Thyroid gland (tissue), 4 donors: ENCODE measurements around the gene PLA2G12B. TPM values are rescaled to one million over a fixed set of nuclear protein-coding genes. Genes with fewer than 3 reads are reported as not detected.

Experiments
- DNase-seq, 2 donors: peaks; one replicate each; pipeline ENCODE4 v3.0.0-alpha.2; 2019
- H3K27ac ChIP-seq, 3 donors: fragments of 200-600 bp; sonication (generic); 1 replicate in 2 of 3; 2 replicates in 1 of 3; pipeline ENCODE4 v1.5.1; 2016 to 2019; ENCODE audit warnings: mild to moderate bottlenecking in 1 of 3, moderate library complexity in 1 of 3
- H3K27me3 ChIP-seq: fragments of 200-600 bp; sonication (generic); one replicate; pipeline ENCODE4 v1.5.1; 2019
- H3K36me3 ChIP-seq, 2 donors: fragments of 200-600 bp; sonication (generic); one replicate each; pipeline ENCODE4 v1.5.1; 2016 to 2019
- H3K4me1 ChIP-seq, 2 donors: fragments of 200-600 bp; sonication (generic); one replicate each; pipeline ENCODE4 v1.5.1; 2017 to 2019
- H3K4me3 ChIP-seq, 3 donors: fragments of 200-600 bp; sonication (generic); replicated peaks in 1 of 3; 1 replicate in 2 of 3; 2 replicates in 1 of 3; pipeline ENCODE4 v1.5.1; 2016; ENCODE audit warnings: mild to moderate bottlenecking in 1 of 3
- H3K9me3 ChIP-seq: fragments of 200-600 bp; sonication (generic); one replicate; pipeline ENCODE4 v1.5.1; 2017
- POLR2A ChIP-seq, 2 donors: fragments of 450-650 bp; IDR thresholded peaks; one replicate each; pipeline ENCODE4 v1.6.1; 2017; ENCODE audit warnings: antibody characterized with exemption in 2 of 2, mild to moderate bottlenecking in 2 of 2, moderate library complexity in 1 of 2
- WGBS, 2 donors: methylation state at CpG; one replicate each; pipeline ENCODE4 v1.1.5; 2017; 5-methylcytosine and 5-hydroxymethylcytosine counted together
- intact Hi-C: fragments of 100-400 bp; cut with DNase I; formaldehyde crosslinking; loops from one replicate; pipeline ENCODE4 v1.15.1; 2023
- total RNA-seq, 4 donors: library from RNA; depleted of rRNA; stranded (reverse); fragments of >200 nt; gene quantifications; one replicate each; pipeline ENCODE4 v1.2.3, GENCODE V29; 2016
- TF ChIP-seq, protein P1 (sequence below), 6 experiments: fragments of 200-600 bp in 3 of 6; fragments of 450-650 bp in 3 of 6; sonication (generic) in 3 of 6; IDR thresholded peaks; one replicate each; pipeline ENCODE4 v1.5.1; 2016 to 2019; ENCODE audit warnings: antibody characterized with exemption in 6 of 6, mild to moderate bottlenecking in 2 of 6, inconsistent platforms in 1 of 6, moderate library complexity in 1 of 6

The PLA2G12B gene
- total RNA-seq, 4 donors from 2014 or later = not detected

DNA sequence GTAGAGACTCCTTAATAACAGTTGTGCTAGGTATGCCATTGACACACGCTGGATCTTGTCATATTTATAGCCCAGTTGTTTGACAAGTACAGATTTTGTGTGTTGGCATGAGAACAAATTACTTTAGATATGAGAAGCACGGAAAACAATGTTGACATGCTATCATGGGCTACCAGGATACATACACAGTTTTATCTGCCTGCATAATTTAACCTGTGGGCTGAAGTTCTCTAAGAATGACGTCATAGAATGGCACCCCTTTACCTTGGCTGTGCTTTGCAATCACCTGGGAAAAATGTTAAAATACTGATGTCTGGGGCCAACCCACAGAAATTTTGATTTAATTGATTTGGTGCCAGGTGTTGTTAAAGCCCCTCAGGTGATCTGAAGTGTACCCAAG, 2.8 kb downstream of the PLA2G12B start:
- WGBS, 2 donors = 83 to 85% methylated on average over 3 of the region's 3 CpGs
- intact Hi-C loops = no loop called here
- H3K27me3 ChIP-seq = no peaks in the 10 kb centered on the region
- no peak overlapping the region for H3K27ac ChIP-seq
- H3K36me3 ChIP-seq = no peaks in the 10 kb centered on the region
- no peaks in the 10 kb centered on the region for H3K9me3 ChIP-seq
- no peak overlapping the region for H3K4me3 ChIP-seq
- no peak for DNase-seq
- no peaks in the 10 kb centered on the region for H3K4me1 ChIP-seq
- no peak for TF ChIP-seq POLR2A (IDR thresholded peaks at IDR 0.05)
- TF ChIP-seq, protein P1, sequence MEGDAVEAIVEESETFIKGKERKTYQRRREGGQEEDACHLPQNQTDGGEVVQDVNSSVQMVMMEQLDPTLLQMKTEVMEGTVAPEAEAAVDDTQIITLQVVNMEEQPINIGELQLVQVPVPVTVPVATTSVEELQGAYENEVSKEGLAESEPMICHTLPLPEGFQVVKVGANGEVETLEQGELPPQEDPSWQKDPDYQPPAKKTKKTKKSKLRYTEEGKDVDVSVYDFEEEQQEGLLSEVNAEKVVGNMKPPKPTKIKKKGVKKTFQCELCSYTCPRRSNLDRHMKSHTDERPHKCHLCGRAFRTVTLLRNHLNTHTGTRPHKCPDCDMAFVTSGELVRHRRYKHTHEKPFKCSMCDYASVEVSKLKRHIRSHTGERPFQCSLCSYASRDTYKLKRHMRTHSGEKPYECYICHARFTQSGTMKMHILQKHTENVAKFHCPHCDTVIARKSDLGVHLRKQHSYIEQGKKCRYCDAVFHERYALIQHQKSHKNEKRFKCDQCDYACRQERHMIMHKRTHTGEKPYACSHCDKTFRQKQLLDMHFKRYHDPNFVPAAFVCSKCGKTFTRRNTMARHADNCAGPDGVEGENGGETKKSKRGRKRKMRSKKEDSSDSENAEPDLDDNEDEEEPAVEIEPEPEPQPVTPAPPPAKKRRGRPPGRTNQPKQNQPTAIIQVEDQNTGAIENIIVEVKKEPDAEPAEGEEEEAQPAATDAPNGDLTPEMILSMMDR (IDR thresholded peaks at IDR 0.05) = no peak

DNA sequence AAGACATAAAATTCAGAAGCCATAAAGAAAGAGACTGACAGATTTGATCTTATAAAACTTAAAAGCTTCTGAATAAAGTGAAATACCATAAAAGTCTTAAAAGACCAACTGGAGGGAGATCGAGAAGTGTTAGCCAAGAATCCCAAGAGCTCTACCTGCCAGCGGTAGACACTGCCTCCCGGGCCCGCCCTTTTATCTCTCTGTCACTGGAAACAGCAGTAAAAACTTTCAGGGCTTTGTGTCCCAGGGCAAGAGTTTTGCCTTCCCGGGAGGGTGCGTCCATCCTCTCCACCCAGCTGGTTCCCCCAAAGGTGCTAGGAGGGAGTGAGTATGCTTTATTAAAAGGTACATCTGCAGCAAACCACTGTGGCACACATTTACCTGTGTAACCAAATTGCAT, 5.8 kb downstream of the PLA2G12B start:
- H3K4me1 ChIP-seq = no peaks in the 10 kb centered on the region
- no peak overlapping the region for H3K4me3 ChIP-seq
- H3K9me3 ChIP-seq = no peaks in the 10 kb centered on the region
- TF ChIP-seq, protein P1 (IDR thresholded peaks at IDR 0.05) = no peak
- no peak for TF ChIP-seq POLR2A (IDR thresholded peaks at IDR 0.05)
- WGBS, 2 donors = 50 to 55% methylated on average over 6 of the region's 6 CpGs
- intact Hi-C loops = no loop called here
- no peaks in the 10 kb centered on the region for H3K36me3 ChIP-seq
- DNase-seq = no peak
- no peak overlapping the region for H3K27ac ChIP-seq
- no peaks in the 10 kb centered on the region for H3K27me3 ChIP-seq

DNA sequence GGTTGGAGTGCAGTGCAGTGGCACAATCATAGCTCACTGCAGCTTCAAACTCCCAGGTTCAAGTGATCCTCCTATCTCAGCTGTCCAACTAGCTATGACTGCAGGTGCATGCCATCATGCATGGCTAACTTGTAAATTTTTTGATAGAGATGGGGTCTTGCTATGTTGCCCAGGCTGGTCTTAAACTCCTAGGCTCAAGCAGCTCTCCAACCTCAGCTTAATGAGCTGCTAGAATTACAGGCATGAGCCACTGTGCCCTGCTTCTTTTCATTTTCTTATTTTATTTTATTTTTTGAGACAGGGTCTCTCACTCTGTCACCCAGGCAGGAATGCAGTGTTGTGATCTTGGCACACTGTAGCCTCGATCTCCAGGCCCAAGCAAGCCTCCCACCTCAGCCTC, 7.6 kb downstream of the PLA2G12B start:
- DNase-seq = no peak
- H3K27ac ChIP-seq = no peak overlapping the region

DNA sequence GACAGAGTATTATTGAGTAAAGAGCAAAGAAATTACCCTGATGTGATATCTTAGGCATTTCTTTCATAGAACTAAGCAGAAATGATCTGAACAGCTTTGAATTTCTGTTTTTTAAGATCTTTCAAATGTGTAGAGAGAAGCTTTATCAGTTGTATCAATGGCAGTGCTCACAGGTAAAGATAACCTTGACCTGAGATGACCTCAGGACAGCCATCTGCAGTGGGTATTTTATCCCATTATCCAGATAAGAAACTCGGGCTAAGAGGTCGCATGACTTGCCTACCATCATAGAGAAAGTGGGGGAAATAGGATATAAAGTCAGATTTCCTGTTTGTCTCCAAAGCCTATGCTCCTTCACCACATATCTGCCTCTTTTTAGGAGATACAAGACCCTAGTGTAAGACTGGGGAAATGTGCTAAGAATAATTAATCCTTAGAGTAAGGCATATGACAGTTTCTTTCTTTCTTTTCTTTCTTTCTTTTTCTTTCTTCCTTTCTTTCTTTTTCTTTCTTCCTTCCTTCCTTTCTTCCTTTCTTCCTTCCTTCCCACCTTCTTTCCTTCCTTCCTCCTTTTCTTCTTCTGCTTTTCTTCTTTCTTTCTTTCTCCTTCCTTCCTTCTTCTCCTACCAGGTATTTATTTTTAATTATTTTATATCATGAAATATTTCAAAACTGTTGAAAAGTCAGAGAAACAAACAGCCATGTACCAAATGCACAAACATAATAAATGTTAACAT, 10.9 kb downstream of the PLA2G12B start:
- H3K36me3 ChIP-seq = no peaks in the 10 kb centered on the region
- no peaks in the 10 kb centered on the region for H3K27me3 ChIP-seq
- H3K4me3 ChIP-seq = no peak overlapping the region
- no peaks in the 10 kb centered on the region for H3K4me1 ChIP-seq
- H3K9me3 ChIP-seq = no peaks in the 10 kb centered on the region
- TF ChIP-seq, protein P1 (IDR thresholded peaks at IDR 0.05) = no peak
- no peak for TF ChIP-seq POLR2A (IDR thresholded peaks at IDR 0.05)
- DNase-seq = no peak
- WGBS, 2 donors = 62% methylated on average over 2 of the region's 2 CpGs
- intact Hi-C loops = no loop called here
- no peak overlapping the region for H3K27ac ChIP-seq

More for the DNA sequence above, 7.6 kb downstream of the PLA2G12B start:
- Histone ChIP-seq H3K9me3 (no peaks in the 10 kb centered on the region), H3K27me3 (no peaks in the 10 kb centered on the region), H3K36me3 (no peaks in the 10 kb centered on the region), H3K4me3 (no peak overlapping the region), H3K4me1 (no peaks in the 10 kb centered on the region)
- intact Hi-C loops = no loop called here
- WGBS, 2 donors = 94 to 100% methylated on average over 1 of the region's 1 CpG
- TF ChIP-seq, protein P1 (IDR thresholded peaks at IDR 0.05) = no peak
- TF ChIP-seq POLR2A (IDR thresholded peaks at IDR 0.05) = no peak

DNA sequence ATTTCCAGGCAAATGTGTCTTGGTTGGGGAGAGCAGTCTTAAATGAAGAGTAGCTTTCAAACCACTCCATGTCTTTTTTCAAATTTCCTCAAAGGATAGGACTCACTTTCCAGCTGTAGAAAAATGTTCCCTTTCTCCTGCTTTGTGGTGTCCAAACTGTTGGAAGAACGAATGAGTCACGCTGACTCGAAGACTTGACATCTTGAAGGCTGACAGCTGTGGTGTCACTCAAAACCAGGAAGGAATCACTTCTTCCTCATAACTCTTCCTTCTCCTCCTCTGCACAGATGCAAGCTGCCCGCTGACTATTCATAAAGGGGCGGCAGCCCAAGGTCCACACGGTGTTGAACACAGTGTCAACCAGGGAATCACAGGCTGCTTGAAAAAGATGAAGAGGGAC, 19.2 kb downstream of the PLA2G12B start:
- TF ChIP-seq, protein P1 (IDR thresholded peaks at IDR 0.05) = no peak
- no peak for TF ChIP-seq POLR2A (IDR thresholded peaks at IDR 0.05)
- no peak for DNase-seq
- 93 to 98% methylated on average over 6 of the region's 6 CpGs for WGBS, 2 donors
- no peaks in the 10 kb centered on the region for H3K27me3 ChIP-seq
- no peak overlapping the region for H3K27ac ChIP-seq
- H3K4me3 ChIP-seq = no peak overlapping the region
- intact Hi-C loops = no loop called here
- no peaks in the 10 kb centered on the region for H3K4me1 ChIP-seq
- H3K9me3 ChIP-seq = no peaks in the 10 kb centered on the region
- no peaks in the 10 kb centered on the region for H3K36me3 ChIP-seq
